Prostate gland (tissue), 2 donors: ENCODE data around the gene MS4A8.

Source experiments
- CTCF ChIP-seq, 4 experiments: fragments of 200-600 bp in 2 of 4; fragments of 450-650 bp in 2 of 4; sonication (generic) in 2 of 4; IDR thresholded peaks; 1 replicate in 3 of 4; 2 replicates in 1 of 4; pipeline ENCODE4 v1.5.1; 2016 to 2019; ENCODE audit warnings: antibody characterized with exemption in 4 of 4, mild to moderate bottlenecking in 2 of 4, moderate library complexity in 2 of 4
- POLR2A ChIP-seq: fragments of 450-650 bp; IDR thresholded peaks from one replicate; pipeline ENCODE4 v1.6.1; 2016; ENCODE audit warnings: antibody characterized with exemption, mild to moderate bottlenecking

GRCh38 chr11:60672255-60672654 lies 27.2 kb upstream of the MS4A8 start:
- TF ChIP-seq CTCF (IDR thresholded peaks at IDR 0.05) = no peak
- no peak for TF ChIP-seq POLR2A
